Amniotic epithelial cell (primary cell): Measurements from ENCODE around the gene TBC1D2B.

Source experiments
- DNase-seq: peaks from one replicate; pipeline ENCODE4 v3.0.0-alpha.2; 2010; ENCODE audit warnings: low read depth

Gene TBC1D2B

DNA sequence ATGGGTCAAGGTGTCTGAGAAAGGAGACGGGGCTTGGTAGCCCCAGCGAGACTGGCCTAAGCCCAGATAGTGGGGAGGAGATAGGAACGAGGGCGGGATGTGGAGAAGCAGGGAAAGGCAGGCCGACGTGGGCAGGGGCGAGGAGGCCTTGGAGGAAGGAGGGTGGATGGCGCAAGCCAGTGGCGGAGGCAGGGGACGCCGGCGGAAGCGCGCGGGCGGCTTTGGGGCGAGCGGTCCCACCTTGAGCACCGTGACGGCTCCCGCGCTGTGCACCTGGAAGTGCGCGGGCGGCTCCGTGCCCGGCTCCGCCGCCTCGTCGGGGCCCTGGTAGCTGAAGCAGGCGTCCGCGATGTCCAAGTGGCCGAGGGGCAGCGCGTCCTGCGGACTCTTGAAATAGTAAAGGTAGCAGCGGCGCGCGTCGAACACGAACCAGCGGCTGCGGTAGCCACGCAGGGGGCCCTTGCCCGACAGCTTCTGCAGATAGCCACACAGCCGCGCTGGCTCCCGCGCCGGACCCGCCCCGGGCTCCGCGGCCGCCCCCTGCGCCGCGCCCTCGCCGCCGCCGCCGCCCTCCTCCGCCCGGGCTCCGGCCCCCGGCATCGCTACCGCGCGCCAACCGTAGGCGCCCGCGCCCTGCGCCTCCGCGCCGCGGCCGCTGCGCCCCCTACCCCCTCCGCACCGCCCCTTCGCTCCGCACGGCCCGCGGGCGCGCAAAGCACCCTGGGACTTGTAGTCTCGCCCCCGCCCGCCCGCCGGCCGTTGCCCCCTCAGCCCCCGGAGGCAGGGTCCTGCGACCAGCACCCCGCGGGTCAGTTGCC, at the start of gene TBC1D2B:
Gene TBC1D2B (minus strand): TSS at position 659 of the 818 bp plus-strand sequence. CDS start 59 bp downstream, at position 600.
- peak; percentile 66 for DNase-seq

DNA sequence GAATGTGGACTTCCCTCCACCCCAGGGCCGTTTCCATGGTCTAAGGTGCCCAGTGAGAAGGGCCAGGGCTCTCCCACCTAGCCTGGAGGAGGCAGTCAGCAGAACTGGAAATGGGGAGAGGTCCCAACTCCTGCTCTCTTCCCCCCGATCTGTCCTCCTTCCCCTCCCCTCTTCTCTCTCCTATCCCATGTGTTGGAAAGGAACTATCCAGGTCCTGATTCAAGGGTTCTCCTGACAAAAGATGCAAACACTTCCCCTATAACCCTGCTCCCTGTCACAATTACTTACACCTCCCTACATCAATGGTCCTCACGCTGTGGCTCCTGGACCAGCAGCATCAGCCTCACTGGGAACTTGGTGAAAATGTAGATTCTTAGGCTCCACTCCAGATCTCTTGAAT, 47.8 kb upstream of the TBC1D2B start:
- no peak for DNase-seq

DNA sequence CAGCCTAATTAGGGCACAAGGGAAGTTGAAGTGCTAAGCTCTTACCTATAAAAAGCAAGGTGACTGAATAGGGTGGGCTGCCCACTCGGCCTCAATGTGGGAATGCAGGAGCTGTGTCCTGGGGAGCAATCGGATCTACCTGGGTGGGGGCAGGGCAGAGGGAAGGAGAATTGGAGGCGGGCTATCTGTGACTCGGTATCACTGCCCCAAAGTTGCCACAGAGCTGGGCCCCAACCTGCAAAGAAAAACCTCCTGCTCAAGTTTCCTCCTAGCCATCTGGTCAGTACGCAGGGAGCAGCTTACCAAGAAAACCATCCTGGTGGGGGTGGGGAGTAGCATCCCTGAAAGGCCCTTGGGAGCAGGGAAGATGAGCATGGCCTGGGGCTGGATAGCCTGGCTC, 43.0 kb upstream of the TBC1D2B start:
- DNase-seq: no peak

DNA sequence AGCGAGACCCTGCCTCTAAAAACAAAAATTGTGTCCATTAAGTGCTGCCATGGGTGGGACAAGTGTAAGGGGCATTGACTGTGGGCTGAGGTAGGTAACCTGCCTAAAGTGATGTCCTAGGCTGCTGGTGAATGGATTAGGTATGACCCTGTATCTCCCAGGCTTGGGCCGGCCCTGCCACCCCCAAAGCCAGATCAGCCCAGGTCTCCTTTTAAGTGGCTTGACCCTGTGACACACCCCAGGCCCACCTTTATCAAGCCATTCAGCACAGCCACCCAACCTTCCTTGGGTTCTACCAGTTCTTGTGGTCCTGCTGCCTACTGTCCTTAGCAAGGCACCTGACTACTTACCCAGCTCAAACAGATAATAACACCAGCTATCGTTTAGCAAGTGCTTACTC, 35.0 kb upstream of the TBC1D2B start:
- no peak for DNase-seq

DNA sequence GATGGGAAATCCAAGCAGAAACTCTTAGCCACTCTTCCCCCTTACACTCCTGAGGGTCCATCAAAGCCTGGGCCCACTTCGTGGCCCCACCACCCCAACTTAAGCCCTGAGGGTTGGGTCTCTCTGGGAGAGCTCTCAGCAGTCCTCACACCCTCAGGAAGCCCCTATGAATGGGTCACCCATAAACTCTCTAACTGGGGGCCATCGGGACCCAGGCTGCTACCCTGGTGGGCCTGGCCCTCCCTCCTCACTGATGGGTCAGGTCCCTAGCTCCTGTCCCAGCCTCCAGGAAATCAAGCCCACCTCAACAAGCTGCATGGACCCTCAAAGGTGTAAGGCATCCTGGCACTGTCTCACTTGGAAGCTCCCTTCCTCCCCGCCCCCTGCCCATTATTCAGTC, 34.3 kb upstream of the TBC1D2B start:
- no peak for DNase-seq

DNA sequence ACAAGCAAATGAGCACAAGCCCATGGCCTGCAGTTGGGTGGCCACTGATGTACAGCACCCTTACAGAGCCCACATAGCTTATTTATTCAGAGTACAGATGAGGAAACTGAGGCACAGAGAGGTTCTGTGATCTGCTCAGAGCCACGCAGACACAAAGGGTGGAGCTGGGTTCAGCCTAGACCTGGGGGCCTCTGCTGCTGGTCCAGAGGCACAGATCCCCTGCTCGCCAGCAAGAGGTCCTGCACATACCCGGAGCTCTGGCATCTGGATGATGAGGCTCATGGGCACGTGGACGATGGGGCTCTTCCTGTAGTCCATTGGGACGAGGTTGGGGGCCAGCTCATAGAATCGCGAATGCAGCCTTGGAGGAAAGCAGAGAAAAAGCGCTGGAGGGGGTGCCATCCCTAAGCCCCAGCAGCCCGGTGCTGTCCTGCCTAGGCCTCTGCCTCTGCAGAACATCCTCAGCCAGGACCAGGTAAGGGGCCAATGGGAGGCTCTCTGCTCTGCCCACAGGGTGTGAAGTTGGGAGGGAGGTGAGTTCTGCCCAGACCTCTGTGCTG, 33.5 kb upstream of the TBC1D2B start:
- no peak for DNase-seq

DNA sequence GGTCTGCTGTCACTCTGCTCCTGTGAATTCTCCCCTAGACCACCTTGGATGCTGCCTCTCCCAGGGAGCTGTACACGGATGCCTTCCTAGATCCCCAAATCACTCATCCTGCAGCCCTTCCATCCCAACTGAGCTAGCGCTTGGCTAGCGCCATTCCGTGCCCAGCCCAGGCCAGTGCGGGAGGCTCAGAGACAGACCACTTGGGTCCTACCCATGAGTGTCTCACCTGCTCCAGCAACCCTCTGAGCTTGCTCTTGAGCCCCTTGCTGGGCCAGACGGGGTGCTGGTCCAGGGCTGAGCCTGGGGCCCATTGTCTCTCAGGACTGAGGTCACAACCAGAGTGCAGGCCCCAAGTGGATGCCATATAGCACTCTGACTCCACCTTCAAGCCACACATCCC, 32.6 kb upstream of the TBC1D2B start:
- no peak for DNase-seq

DNA sequence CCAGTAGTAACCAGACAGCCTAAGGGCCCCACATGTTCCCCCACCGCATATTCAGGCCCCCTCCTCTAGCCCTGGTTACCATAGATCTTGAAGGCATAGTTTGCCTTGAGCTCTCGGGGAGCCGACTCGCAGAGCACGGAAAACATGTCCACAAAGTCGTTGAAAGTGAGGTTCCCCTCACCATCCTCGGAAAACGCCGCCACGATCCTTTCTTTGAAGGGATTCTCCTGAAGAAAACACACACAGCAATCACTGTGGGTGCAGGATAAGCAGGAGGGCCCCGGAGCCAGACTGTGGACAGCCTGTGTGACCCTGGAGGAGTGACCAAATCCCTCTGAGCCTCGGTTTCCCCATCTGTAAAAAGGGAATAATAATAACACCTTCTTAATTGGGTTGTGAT, 31.6 kb upstream of the TBC1D2B start:
- DNase-seq: no peak

DNA sequence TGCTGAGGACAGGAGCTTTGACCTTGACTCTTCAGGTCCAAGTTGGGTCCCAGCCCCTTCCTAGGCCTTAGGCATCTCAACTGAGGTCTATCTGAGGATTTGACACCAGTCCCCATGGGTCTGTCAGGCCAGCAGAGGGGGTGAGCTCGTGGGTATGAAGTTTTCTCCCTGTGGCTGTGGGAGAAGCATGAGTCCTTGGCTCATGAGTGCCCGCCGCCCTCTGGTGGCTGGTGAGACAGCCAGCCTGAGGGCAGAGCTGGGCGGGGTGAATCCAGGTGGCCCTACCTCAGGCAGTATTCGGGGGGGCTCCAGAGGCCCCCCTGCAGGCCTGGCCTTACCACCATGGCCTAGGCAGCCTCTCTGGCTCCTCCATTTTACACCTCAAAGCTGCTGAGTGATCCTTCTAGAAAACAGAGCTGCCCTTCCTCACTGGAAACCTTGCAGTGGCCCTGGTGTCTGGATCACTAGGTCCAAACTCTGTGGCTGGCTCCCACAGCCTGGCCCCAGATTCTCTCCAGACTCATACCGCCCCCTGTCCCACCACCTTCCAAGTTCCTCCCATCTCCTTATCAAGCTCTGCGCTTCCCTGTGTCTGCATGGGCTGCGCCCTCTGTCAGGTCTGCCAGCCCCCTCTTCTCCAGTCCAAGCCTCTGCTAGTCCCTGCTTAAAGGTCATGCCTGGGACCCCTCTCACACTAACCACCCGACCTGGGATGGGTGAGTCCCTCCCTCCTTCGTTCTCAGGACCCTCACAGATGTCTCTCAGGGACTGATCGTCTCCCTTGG, 31.0 kb upstream of the TBC1D2B start:
- peak; percentile 81 for DNase-seq

DNA sequence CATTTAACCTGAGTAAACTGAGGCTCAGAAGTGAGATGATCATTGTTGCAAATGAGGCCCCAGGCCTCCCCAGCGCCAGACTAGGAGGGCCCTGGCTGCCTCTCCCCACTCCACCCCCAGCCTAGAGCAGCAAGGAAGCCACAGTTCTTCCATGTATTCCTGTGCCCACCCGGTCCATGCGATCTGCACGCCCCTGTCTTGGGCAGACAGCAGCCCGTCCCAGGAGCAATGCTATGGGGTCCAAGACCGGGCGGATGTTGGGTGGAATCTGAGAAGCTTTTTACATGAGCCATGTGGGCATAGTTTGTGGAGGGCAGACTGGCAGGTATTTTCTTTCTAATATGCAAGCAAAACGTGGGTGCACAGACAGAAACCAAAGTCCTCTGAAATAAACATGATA, 30.0 kb upstream of the TBC1D2B start:
- DNase-seq: no peak

DNA sequence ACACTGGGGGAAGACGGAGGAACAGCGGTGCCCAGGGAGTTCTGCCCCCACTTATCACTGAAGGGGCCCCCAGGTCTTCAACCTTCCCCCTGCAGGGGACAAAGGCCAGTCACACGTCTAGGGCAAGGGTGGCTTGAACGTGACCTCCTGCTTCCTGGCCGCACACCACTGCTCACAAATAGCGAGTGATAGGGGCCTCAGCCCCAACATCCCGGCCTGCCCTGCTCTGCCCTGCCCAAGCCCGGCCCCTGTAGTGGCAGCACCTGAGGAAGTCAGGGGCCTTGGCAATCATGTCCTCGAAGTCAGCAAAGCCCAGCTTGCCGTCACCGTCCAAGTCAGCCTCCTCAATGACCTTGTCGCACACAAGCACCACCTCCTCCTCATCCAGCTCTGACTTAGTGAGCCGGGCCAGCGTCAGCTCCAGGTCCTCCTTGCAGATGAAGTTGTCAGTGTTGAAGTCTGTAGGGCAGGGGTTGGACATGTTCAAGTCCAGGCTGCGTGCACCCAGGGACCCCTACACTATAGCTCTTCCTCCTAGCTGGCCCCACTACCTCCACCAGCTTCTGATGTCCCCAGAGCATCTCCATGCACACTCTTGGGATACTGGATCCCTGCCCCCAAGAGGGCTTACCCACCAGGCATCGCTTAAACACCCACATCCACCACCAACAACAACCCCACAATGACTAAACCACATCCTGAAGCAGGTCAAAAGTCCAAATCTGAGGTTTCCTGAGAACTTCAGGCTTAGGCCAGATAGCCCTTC, 28.1 kb upstream of the TBC1D2B start:
- peak; percentile 55 for DNase-seq

DNA sequence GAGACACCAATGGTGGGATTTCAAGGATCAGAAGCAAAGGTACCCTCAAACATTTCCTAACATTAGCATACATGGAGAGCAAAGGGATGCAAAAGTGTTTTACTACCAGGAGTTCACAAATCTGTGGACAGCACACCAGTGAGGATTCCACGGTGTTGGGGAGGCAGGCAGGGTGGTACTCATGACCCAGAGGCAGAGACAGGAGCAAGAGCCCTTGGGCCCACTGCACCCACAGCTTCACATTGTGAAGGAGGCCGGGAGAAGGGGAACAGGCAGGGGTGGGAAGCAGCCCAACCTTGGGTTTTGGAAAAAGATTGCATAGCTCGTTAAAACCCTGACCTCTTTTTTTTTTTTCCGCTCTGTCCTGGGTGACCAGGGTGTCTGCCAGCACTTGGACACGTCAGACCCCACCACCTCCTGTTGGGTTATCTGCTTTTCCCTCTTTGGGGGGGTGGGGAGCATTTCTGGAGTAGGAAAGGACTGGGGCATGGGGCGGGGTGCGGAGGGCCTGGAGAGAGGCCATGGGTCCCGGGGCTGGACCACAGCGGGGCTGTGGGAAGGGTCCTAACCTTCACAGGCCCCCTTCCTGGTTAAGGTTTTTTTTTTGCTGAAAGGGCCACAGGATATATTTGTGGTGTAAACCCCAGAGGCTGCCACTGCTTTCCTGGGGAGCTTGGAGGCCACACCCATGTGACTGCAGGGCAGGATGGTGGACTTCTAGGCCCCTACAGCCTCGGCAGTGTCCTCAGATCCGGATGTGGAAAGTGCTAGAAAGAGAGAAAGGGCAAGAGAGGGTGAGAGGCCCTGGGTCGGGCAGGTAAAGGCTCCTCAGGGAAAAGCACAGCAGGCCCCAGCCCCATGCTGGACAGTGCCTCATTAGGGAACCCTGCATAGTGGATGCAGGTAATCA, 27.3 kb upstream of the TBC1D2B start:
- DNase-seq: no peak

DNA sequence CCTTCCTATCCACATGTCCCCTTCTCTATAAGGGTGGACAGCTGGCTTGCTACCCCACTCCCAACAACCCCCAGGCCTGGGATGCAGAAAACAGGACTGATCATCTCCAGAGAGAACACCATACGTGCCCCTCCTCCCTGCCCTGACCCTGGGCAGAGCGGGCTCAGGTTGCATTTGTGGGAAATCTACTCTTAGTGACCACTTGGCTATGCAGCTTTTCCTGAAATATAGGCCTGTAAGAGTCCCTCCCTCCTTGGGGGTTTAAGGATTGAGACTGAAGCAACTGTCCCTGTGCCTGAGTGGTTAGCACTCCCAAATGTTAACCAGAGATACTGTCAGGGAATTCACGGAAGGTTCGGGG, 26.6 kb upstream of the TBC1D2B start:
- DNase-seq: no peak

DNA sequence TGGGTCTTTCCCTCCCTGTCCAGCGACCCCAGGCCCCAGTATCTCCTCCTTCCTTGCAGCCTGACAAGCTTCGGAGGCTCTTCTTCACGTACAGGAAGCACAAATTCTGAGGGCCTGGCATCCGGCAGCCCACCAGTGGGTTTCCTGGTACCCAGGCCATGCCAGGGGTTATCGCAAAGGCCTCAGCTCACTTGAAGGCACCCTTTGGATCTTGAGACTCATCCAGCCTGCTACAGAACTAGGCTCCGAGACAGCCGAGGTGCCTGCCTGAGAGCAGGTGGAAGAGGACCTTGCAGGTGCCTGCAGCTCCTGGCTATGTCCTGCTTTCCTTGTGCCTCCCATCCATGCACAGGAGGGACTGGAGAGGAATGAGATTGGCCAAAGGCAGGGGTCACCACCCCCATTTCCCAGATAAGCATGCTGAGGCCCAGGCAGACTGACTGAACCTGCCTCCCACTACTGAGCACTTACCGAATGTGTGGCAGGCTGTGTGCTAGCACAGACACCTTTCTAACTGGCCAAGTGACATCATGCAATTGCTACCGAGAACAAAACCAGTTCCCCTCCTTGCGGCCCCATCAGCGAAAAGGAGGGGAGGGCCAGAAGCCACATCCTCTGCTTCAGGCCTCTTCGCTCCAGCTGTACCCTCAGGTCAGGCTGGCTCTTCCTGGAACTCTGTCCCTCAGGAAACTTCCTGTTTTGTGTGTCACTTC, 26.1 kb upstream of the TBC1D2B start:
- DNase-seq: no peak

DNA sequence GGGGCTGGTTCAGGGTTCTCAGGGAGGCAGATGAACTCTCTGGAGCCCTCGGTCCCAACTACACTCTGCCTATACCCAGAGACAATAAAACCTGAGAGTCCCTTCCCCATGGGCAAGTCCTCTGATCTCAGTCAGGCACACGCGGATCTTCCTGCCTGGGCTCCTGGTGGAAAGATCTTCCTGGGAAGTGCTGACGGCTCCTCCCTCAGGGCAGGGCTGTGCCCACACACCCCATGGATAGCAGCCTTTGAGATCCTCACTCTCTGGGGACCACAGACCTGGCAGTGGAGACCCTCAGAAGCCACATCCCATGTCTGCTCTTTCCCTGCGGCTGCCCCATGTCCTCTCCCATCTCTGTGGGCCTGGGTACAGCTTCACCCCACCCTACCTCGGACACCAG, 25.2 kb upstream of the TBC1D2B start:
- DNase-seq: no peak

DNA sequence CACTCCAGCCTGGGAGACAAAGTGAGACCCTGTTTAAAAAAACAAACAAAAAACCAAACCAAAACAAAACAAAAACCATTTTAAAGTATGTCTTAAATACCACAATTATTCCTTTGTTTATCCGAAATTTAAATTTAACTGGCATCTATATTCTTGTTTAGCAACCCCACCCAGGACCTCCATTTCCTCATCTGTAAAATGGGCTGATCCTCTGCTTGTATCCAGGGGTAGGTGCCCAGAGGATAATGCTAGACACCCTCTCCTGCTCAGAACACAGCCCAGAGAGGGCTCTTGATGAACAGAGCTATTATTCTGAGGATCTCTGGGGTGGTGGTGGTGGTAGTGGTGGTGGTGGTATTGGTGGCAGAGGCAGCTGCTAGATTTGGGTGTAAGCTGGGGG, 24.7 kb upstream of the TBC1D2B start:
- no peak for DNase-seq

DNA sequence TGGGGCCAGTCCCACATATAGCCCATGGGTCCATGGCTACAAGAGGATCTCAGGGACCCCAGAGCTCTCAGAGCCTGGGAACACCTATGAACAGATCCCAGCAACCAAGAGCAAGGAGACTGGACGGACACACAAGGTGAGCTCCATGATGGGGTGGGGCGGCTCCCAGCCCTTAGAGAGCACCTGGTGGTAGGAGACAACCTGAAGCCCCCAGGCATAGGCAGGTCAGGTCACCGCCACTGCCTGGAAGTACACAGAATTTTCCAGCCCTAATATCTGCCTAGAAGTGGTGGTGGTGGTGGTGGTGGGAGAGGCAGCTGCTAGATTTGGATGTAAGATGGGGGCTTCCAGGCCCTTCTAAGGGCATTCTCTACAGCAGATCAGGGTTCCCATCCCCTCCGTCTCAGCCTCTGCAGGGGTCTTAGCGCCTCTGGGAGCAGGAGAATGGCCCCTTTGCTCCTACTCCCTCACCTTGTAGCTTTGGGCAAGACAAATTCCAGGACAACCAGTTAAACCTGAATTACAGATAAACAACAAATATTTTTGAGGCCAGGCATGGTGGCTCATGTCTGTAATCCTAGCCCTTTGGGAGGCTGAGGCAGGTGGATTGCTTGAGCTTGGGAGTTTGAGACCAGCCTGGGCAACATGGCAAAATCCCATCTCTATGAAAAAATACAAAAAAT, 24.1 kb upstream of the TBC1D2B start:
- no peak for DNase-seq

DNA sequence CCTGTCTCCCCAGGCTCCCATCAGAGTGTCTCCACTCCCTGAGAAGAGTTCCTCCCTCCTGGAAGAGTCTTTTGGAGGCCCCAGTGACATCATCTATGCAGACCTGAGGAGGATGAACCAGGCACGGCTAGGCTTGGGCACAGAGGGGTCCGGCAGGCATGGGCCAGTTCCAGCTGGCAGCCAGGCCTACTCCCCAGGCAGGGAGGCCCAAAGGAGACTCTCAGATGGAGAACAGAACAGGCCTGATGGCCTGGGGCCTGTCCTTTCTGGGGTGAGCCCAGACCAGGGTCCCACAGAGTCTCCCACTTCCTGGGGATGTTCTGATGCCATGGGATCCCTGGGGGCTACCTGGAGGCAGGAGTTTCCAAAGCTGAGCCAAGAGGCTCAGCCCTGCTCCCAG, 23.4 kb upstream of the TBC1D2B start:
- DNase-seq: no peak

DNA sequence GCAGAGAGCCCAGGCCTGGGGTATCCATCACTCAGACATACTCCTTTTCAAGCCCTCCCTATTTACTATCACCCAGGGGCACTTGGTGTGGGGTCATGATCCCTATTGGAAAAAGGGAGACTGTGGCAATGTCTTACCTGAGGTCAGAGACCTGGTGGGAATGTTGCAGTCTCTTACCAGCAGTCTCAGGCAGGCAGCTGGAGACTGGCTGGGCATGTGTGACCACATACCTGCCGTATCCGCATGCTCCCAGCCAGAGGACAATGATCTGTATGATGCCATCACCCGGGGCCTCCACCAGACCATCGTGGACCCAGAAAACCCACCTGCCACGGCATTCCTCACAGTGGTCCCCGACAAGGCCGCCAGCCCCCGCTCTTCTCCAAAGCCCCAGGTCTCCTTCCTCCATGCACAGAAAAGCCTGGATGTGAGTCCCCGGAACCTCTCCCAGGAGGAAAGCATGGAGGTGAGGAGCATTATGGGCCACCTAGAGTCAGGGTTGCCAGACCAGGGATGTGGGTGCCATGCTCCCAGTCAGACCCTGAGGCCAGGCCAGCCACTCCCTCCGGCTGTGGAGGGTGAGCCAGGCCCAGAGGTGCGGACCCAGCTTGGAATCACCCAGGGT, 20.7 kb upstream of the TBC1D2B start:
- DNase-seq: no peak

DNA sequence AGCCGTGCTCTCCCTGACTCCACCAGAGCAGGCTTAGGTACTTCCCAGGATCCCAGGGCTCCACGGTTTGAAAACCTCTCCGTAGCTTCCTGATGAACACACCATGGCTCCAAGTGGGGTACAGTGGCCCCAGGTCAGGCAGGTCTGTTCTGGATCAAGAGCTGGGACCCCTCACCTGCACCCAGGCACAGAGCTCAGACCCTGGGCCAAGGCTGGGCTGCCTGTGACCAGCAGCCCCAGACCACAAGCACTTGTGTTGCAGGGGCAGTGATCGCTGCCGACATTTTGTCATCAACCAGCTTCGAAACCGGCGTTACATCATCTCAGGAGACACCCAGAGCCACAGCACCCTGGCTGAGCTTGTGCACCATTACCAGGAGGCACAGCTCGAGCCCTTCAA, 20.2 kb upstream of the TBC1D2B start:
- no peak for DNase-seq
